NCI-H2107 treated with DMSO at 0.1 percent for 48 hours (cell line): Measurements from ENCODE around the gene MVP.
"Not testable (repeated sequence)": the region's sequence is repeated elsewhere in the genome, so short reads cannot be mapped to it uniquely, and the experiment has no call there.

ENCODE experiments used
- DNase-seq: peaks from one replicate; lab custom pipeline; 2025; ENCODE audit not compliant: unreplicated experiment; lab: John Stamatoyannopoulos, UW

Gene MVP

DNA sequence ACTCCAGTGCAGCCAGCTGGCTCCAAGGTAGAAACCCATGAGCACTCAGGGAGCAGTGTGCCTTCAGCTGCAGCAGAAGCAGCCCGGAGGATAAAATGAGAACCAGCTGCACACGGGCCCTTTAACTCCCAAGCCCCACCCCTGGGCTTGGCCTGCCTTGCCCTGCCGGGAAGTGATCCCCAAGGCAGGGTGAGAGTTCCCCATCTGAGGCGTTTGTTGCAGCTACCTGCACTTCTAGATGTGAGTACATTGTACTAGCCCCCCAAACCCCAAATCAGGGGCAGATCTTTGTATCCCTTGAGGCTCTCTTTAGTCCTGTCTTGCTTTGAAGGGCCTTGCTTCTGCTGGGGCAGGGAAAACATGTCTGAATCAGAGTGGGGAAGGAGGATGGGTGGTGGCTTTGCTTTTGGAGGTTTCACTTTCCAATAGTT, at the start of gene MVP:
MVP (plus strand) TSS at position 192 of the 431 bp plus-strand sequence. CDS start 10,088 bp downstream, outside the sequence.
- DNase-seq, result peak; percentile 21

GRCh38 chr16:29772330-29772729, 47.9 kb upstream of the MVP start:
- DNase-seq, result not testable (repeated sequence)

- DNase-seq, result no peak
Measured at GRCh38 chr16:29774730-29775129, 45.5 kb upstream of the MVP start.

DNA sequence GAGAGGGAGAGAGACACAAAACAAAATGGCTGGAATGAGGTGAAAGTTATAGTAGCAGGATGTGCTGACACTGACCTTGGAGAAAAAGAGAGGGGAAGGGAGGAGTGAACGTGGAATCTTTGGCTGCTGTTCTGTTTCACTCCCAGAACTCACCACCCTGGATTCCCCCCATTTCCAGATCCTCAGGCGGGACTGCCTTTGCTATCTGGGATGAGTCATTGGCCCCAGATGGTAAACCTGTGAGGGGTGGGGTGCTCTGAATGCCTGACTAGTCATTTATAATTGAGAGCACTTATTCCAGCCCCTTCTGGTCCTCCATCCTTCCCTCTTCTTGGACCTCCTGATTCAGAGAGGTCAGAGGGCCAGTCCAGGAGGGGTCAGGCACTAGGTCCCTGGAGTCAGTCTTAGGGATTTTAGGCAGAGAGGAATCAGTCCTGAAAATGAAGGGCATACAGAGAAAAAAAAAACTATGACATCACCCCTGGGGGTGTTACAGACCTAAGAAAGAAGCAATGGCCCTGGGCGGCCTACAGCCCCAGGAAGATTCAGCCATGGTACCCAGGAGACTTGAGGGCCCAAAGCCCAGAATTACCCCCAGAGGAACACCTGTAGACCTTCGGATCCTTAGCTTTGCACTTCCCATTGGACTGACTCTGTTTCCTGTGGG, 44.4 kb upstream of the MVP start:
- DNase-seq, result no peak

DNA sequence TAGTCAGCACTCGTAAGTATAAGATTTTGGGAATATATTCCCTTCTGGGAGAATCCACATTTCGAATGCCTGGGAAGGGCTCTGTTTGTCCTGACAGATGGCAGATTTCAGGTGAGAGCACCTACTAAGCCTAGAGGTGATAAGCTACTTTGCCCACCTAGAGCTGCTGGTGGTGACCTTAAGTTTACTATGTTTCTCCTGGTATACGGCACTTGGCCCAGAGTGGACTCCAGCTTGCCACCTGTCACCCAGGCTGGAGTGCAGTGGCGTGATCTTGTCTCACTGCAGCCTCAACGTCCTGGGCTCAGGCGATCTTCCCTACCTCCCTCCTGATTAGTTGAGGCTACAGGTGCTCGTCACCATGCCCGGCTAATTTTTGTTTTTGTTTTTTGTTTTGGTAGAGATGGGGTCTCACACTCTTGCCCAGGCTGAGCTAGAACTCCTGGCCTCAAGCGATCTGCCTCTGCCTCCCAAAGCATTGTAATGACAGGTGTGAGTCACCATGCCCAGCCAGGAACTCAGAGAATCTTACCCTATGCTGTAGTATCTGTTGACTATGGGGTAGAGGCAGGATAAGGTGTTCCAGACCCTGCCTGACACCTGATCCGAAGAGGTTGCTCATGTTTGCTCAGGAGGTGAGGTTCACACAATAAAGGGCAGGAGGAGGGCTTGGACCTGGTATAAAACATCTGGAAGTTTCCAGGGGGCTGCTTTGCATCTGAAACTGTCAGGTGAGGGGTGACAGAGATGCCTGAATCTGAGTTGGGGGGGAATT, 42.5 kb upstream of the MVP start, which contains the start of gene ZG16:
ZG16 (plus strand) TSS at position 681 of the 775 bp plus-strand sequence. CDS start 1,011 bp downstream, outside the sequence.
- DNase-seq, result no peak

GRCh38 chr16:29779474-29779873, 40.8 kb upstream of the MVP start:
- no peak for DNase-seq

- DNase-seq, result not testable (repeated sequence)
Measured at GRCh38 chr16:29783094-29783953, 36.9 kb upstream of the MVP start.

DNA sequence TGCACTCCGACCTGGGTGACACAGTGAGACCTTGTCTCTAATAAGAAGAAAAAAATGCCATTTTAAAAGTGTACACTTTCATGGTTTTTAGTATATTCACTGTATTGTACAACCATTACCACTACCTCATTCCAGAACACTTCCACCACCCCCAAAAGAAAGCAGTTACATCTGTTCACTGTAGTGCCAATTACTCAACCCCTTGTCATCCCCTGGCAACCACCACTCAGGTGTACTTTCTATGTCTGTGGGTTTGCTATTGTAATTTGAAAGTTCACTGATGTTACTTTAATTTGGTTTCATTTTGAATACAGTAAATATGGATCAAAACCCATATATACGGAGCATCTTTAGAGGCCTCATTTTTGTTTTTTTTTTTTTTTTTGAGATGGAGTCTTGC, 36.1 kb upstream of the MVP start:
- no peak for DNase-seq

DNA sequence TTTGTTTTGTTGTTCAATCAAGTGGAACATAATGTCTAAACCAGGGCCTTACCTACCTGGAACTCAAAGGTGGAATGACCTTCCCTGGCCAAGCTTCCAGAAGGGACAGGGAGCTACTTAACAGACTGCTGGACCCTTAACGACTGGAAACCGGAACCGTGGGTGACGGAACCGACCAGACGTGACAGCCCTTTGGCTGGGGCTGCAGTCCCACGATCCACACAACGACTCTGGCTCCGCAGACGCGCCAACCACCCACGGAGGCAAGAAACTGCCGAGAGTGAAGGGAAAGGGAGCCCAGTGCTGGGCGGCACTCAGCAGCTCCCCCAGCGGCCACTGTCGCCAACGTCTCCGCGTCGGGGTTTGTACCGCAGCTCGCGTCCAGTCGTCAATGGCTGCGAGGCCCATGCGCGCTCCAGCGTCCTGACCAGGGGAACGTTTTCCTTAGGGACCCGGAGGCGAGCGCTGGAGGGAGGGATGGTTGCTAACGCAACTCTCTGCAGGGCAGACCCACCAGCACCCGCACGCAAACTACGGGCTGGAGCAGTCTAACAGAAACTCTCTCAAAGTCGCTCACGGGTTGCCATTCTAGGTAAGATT, 35.3 kb upstream of the MVP start:
- no peak for DNase-seq

DNA sequence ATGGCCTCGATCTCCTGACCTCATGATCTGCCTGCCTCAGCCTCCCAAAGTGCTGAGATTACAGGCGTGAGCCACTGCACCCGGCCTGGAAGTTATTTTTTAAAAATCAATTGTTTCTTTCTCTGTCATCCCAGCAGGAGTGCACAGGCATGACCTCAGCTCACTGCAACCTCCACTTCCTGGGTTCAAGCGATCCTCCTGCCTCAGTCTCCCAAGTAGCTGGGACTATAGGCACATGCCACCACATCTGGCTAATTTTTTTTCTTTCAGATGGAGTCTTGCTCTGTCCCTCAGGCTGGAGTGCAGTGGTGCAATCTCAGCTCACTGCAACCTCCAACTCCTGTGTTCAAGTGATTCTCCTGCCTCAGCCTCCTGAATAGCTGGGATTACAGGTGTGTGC, 33.1 kb upstream of the MVP start:
- DNase-seq, result not testable (repeated sequence)

DNA sequence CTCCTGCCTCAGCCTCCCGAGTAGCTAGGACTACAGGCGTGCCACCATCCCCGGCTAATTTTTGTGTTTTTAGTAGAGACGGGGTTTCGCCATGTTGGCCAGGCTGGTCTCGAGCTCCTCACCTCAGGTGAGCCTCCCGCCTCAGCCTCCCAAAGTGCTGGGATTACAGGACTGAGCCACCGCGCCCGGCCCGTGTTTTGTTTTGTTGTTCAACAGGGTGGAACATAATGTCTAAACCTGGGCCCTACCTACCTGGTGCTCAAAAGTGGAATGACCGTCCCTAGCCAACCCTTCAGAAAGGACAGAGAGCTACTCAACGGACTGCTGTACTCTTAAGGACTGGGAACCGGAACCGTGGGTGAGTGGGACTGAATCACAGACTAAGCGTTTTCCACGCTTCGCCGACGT, 30.5 kb upstream of the MVP start:
- no peak for DNase-seq

DNA sequence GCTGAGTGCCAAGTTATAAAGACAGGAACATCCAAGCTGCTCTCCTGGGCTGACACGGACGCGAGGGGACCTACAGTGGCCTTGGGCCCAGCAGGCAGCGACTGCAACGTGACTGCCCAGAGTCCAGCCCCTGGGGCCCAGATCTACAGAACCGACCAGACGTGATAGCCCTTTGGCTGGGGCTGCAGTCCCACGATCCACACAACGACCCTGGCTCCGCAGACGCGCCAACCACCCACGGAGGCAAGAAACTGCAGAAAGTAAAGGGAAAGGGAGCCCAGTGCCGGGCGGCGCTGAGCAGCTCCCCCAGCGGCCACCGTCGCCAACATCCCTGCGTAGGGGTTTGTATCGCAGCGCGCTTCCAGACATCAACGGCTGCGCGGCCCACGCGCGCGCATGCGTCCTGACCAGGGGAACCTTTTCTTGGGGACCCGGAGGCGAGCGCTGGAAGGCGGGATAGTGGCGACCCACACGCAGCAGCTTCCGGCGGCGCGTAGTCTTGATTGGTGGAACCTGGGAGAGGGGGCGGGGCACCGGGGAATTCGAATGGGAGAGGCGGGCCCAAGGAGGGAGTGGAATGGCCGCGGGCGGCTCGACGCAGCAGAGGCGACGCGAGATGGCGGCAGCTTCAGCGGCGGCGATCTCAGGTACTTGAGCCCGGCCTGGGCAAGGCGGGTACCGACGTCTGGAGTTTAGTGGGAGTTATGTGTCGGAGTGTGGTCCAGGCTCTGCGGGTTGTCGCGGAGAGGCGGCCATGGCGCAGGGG, 29.9 kb upstream of the MVP start, which contains the start of gene KIF22:
KIF22 (plus strand) TSS at position 569 of the 766 bp plus-strand sequence; CDS start at position 578, 9 bp downstream.
- peak; percentile 93 for DNase-seq

DNA sequence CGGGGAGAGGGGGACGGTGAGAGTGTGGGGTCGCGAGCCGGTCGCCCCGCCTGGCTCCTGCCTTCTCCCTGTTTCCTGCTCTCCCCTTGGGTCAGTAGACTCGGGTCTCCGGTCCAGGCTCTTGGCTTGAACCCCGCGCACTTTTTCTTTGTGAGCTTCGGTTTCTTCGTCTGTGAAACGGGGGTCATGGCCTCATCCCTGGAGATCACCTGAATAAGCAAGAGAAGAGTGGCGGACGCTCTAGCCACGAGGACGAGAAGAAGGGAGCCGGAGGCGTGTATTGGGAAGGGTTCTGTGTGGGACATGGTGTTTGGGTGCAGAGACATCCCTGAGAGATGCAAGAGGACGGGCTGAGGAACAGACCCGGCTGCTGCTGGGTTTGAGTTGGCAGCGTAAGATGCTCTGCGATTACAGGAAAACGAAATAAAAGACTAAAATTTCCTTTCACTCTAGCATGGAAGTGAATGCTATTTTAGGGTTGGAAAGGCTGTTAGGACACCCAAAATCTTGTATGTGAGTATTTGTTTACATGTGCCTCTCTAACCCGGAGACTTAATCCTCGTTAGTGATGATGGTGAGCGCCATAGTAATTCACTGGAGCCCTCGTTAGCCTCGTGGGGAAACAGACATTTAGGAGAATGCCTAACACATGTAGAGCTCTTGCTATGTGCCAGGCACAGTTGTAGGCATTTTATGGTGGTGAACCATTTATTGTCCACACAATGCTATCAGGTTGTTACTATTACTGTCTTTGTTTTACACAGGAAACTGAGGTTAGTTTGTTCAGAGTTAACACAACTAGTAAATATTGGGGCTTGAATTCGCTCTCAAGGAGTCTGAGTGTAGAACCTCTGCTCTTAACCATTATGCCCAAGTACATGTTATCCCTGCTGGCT, 29.1 kb upstream of the MVP start:
- no peak for DNase-seq

DNA sequence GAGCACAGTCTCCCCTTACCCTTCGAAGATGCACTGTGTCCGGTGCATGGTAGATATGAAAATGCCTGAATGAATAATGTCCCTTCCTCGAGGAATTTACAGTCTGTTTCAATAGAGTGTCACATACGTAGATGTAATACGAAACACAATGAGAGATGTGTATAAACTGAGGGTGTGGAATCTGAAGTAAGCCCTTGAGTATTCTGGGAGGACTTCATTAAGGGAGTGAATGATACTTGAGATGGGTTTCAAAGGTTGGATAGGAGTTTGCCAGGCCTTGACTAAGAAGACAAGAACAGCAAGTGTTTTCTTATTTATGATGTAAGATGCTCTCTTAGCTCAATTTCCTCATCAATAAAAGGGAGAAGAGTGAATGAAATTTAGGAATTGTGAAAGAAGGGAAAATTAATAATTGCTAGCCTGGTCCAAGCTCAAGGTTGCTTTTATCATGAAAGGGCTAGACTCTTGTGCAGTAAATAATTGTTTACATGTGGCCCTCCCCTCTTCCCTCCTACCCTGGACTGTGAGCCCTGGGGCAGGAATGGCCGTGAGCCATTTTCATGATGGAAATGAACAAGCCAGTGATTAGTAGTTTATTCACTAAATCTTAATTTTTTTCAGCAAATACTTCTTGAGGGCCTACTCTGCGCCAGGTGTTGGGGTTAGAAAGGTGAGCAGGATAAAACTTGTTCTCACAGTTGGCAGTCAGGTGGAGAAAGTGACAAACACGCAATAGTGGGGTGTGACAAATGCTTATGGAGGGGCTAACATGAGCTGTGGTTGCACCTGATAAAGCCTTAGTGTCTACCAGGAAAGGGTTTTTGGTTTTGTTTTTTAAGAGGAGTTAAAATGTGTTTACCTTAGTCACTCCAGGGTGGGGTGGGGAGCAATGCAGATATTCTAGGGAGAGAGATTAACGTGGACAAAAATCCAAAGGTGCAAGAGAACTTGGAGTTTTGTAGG, 28.1 kb upstream of the MVP start:
- DNase-seq, result no peak

- not testable (repeated sequence) for DNase-seq
Measured at GRCh38 chr16:29793153-29793552, 27.1 kb upstream of the MVP start.

GRCh38 chr16:29794231-29794710, 26.0 kb upstream of the MVP start:
- no peak for DNase-seq

DNA sequence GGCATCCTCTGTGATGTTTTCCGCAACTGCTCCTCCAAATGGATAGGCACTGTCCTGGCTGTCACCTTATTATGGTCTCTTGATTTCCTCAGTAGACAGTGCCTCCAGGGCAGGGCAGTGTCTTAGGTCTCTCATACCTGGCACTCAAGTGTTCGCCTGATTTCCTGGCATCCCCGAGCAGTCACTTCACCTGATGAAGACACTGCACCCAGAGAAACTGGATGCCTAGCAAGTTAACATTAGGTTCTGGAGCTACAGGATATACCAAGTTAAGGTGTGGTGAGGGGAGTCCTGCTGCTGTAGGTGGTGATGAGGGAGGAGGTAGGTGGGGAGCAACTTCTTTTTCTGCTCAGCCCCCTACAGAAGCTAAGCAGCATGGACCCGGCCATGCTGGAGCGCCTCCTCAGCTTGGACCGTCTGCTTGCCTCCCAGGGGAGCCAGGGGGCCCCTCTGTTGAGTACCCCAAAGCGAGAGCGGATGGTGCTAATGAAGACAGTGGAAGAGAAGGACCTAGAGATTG, 17.8 kb upstream of the MVP start:
- DNase-seq, result no peak

DNA sequence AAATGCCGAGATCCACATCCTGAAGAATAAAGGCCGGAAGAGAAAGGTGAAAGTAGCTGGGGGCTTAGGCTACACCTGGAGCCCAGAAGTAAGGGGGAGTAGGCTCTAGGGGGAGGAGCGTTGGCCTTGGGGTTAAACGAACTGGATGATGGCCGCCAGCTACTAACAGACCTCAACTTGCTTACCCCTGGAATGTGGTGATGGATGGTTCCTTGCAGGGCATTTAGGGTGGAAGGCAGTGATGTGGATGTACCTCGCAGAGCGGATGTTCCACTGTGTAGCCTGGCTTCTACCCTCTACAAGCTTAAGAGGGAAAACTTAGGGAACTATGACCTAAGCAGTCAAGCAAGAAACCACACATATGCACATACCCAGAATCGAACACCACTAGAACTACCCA, 16.2 kb upstream of the MVP start:
- no peak for DNase-seq
